GM18508 (cell line): Measurements from ENCODE around the gene PLIN5.

ENCODE experiments used
- ATAC-seq: cut with Tn5 transposase; IDR thresholded peaks from one replicate; pipeline ENCODE4 v1.9.1; 2021; ENCODE audit warnings: moderate number of reproducible peaks; ENCODE audit not compliant: insufficient read depth, unreplicated experiment

Gene PLIN5, protein sequence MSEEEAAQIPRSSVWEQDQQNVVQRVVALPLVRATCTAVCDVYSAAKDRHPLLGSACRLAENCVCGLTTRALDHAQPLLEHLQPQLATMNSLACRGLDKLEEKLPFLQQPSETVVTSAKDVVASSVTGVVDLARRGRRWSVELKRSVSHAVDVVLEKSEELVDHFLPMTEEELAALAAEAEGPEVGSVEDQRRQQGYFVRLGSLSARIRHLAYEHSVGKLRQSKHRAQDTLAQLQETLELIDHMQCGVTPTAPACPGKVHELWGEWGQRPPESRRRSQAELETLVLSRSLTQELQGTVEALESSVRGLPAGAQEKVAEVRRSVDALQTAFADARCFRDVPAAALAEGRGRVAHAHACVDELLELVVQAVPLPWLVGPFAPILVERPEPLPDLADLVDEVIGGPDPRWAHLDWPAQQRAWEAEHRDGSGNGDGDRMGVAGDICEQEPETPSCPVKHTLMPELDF

GRCh38 chr19:4534836-4535658 lies at the start of gene PLIN5:
Gene PLIN5, minus strand, starts transcription at chr19:4535224. Its CDS starts 1,150 bp downstream, at chr19:4534074.
- ATAC-seq = no peak

DNA sequence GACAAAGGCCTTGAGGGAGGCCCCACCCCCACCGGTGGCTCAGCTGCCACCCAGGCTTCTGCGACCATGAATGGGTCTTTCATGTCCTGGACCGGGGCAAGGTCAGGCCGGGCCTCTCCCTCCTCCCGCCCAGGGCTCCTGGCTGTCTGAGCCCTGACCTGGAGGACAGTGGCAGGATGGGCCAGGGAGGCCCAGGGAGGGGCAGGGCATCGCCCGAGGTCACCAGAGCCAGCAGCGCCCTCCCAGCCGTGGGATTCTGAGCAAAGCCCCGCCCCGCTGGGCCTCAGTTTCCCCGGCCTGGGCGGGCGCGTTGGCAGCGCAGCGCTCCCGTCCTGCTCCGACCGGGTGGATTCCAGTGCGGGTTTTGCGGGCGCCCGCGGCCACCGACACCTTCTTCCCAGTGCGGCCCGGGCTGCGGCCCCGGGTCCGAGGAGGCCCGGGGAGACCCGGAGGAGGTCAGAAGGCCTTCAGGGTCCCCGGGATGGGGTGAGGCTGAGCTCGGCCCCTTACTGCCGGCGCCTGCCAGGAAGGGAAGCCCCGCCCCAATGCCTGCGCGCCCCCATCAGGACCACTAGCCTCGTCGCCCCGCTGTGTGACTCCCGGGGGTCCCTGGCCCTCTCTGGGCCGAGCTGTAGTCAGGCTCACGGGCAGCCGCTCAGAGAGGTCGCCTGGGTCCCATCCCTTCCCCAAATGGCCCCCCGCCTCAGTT lies 49.1 kb upstream of the PLIN5 start:
- ATAC-seq = no peak

GRCh38 chr19:4582980-4583842 lies 48.2 kb upstream of the PLIN5 start:
- no peak for ATAC-seq

DNA sequence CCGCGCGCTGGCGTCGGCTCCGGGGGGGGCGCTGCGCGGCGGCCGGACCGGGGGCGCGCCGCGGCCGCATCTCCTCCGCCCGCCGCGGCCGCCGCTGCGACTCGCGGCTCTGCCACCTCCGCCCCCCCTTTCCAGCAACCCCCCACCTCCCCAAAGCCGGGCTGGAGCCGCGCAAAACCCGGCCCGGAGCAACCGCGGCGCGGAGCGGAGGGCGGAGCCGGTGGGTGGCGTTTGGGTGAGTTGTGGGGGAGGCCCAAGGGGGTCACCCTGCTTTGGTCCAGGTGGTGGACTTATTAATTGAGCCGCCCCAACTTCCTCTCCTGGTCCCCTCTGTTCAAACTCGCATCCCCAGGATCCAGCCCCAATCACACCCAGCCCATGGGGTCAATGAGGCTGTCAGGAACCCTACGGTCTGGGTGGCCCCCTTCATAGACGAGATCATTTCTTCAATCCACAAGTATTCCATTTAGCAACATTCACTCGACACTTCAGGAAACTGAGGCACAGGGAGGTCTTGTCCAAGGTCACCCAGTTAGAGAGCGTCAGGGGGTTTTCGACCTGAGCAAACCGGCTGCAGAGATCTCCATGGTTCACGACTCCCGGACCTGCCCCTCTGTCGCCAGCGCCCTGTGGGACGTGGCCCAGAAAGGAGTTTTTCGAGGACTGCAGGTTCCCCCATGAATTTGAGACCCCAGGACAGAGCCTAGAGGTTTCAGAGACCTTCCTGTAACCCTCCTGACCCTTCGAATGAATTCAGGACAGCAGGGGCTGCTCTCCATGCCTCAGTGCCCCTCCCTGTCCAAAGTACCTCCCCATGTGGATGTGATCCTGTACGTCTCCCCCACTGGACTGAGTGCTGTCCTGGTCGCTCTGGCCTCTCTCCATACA lies 46.9 kb upstream of the PLIN5 start:
- ATAC-seq = no peak

GRCh38 chr19:4580961-4581665 lies 46.1 kb upstream of the PLIN5 start:
- ATAC-seq = no peak

DNA sequence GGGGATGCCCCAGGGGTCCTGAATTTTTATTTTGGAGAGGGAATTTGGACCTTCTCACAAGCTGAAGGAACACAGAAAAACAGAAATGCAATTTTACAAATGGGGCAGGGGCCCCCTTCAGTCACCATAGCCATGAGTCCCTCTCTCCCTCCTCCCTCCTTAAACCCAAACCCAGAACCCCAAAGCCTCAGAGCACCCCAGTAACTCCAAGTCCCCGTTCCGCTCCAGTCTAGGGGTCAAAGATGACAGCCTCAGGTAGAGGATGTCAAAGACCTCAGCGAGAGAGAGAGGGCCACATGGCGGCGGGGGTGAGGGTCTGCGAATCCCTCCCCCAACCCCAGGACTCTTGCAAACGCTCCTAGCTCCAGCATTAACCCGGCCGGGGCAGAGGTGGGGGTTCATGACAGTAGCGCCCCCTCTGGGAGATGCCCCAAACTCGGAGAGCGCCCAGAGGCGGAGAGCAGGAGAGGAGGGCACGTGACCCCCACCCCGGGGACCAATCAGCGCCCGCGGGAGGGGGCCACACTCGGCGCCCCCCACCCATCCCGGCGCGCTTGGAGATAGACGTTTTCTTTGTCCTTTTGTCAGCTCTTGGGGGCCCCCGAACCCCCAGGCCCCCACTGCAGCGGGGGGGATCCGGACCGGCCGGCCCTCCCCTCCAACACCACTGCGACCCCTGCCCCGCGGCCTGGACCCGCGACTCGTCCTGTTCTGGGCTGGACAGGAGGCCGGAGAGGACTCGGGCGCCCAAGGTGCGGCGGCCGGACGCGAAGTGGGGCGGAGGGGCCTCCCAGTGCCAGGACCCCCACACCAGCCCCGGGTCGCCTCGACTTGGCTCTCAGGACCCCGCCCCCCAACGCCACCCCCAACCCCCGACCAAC lies 45.2 kb upstream of the PLIN5 start:
- no peak for ATAC-seq

DNA sequence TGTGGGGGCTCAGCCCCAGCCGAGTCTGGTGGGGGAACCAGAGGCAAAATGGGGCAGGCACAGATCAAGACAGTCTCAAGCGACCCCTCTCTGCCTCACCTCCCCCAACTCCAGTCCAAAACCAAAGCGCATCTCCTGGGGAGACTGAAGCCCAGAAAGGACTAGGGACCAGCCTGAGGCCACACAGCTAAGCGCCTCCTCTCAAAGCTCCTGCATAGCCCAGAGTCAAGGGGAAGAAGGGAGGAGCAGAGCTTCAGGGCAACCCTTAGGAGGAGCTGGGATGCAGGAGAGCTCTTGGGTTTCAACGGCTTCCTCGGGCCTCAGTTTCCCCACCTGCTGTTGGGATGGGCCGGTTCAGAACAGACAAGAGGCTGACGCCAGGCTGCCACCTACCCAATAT lies 44.4 kb upstream of the PLIN5 start:
- no peak for ATAC-seq

DNA sequence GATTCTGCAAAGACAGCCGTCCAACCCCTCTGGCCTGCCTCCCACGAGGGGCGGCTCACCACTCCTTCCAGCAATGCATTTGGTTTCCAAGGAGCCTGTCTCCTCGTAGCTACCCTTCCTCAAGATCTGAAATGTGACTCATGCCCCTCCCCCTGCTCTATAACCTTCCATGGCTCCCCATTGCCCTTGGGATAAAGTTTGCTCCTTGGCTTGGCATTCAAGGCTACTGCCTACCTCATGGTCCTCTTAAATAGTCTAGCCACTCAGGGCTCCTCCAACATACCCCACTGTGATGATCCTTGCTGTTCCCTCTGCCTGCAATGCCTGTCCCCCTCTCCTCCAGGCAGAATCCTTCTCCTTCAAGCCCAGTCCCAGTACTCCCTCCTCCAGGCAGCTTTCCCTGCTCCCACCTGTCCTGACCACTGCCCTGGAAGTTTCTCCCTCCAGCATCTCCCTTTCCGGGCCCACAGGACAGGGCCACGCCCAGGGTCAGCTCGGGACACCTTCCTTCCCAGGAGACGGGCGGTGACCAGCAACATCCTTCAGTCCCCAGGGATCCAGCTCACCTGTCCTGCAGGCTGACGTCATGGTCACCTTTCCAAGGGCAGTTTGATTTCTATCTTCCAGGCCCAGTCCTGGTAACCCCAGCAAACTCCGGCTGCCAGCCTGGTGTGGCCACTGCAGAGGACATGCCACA lies 43.7 kb upstream of the PLIN5 start:
- no peak for ATAC-seq

DNA sequence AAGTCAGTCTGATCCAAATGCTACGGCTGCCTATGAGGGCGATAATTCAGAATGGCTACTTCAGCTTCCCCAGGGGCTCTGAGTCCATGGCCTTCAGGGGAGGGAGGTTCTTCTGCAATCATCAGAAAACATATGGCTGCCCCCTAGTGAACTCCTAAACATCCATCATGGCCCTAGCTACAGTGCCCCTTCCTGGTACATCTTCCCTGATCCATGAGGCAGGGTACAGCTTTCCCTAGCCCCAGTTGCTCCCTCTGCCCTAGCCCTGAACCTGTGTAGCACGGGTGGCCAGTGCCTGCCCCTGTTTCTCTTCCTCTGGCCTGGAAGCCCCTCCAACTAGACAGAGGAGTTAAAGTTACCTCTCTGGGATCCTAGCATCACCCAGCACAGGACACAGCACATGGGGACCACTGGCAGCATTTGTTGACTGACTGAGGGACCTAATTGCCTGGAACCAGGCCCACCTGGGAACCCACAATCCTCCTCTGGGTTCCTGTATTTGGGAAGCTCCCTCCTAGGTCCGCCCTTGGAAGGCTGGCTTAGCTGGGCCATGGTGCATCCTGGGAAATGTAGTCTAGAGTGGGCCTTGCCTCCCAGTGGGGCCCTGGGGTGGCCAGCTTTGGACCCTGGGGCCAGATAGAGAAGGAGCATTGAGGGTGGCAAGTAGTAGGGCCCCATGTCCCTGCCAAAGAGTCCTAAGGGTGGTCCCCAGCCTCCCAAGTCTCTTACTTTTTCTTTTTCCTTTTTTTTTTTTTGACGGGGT lies 42.2 kb upstream of the PLIN5 start:
- no peak for ATAC-seq

GRCh38 chr19:4576016-4576933 lies 41.3 kb upstream of the PLIN5 start:
- no peak for ATAC-seq

- no peak for ATAC-seq
Measured at GRCh38 chr19:4575267-4576015, 40.4 kb upstream of the PLIN5 start.

DNA sequence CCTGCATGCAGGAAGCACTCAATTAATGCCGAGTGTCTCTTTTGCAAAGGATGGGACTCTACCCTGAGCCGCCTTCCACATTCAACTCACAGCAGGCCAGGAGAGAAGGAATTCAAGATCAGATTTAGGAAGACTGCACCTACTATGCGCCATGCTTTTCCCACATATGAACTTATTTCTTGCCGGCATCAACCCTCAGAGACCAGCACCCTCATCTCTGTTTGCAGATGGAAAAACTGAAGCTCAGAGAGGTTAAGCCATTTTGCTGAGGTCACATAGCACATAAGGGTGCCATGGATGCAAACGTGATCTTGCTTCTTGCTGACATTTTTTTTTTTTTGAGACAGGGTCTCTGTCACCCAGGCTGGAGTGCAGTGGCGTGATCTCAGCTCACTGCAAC lies 38.7 kb upstream of the PLIN5 start:
- ATAC-seq = no peak

GRCh38 chr19:4571305-4571917 lies 36.4 kb upstream of the PLIN5 start:
- no peak for ATAC-seq

GRCh38 chr19:4570916-4571304 lies 35.9 kb upstream of the PLIN5 start:
- no peak for ATAC-seq
